ENCODE measurements around the gene NAALADL2. TPM values are rescaled to one million over a fixed set of nuclear protein-coding genes. Genes with fewer than 3 reads are reported as not detected.

The NAALADL2 gene
- polyA plus RNA-seq, 2 of the 4 experiments (the other 2 are of a cell fraction), result 0.09 to 0.28 TPM

DNA sequence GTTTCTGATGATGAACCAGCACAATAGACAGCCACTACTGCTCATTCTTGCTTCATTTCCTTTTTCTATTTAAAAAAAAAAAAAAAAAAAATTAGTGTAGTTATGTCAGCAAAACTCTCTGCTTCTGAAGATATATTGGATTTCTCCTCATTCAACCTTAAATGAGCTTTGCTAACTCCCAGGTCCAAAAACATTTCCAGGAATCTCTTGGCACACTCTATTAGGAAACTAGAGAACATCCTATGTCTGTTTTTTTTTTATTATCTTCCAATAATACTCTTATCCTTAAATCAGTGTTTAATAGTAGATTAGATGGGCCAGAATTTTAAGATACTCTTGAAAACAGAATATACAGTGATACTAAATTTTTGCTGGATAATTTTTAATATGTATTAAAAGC, 398.0 kb downstream of the NAALADL2 start (continued):
- TF ChIP-seq ELK1 (IDR thresholded peaks at IDR 0.05; ENCODE audit: low read depth, low read length), result no peak
- TF ChIP-seq, protein P1, sequence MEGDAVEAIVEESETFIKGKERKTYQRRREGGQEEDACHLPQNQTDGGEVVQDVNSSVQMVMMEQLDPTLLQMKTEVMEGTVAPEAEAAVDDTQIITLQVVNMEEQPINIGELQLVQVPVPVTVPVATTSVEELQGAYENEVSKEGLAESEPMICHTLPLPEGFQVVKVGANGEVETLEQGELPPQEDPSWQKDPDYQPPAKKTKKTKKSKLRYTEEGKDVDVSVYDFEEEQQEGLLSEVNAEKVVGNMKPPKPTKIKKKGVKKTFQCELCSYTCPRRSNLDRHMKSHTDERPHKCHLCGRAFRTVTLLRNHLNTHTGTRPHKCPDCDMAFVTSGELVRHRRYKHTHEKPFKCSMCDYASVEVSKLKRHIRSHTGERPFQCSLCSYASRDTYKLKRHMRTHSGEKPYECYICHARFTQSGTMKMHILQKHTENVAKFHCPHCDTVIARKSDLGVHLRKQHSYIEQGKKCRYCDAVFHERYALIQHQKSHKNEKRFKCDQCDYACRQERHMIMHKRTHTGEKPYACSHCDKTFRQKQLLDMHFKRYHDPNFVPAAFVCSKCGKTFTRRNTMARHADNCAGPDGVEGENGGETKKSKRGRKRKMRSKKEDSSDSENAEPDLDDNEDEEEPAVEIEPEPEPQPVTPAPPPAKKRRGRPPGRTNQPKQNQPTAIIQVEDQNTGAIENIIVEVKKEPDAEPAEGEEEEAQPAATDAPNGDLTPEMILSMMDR (IDR thresholded peaks at IDR 0.05), result no peak
- no peak for TF ChIP-seq ZFP36 (IDR thresholded peaks at IDR 0.05; ENCODE audit: borderline replicate concordance, partially characterized antibody)
- TF ChIP-seq HOXB13 (CRISPR knock-in tag; IDR thresholded peaks at IDR 0.05; ENCODE audit: low read depth), result no peak

DNA sequence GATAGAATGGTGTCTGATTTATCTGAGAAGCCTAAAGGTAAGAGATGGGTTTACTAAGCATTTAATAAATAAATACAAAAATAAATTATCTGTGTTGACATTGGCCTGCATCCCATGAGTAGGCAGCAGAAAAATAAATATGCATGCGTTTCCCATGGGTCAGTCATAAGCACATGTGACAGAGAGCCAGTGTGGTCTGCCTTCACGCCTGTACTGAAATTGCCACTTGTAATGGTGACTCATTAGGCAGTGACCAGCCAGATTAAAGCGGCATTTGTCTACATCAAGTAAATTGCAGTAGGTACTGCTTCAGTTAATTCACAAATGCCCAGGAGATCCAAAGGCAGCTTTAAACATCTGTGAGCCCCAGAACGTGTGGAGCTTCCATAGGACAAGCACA, 399.6 kb downstream of the NAALADL2 start:
- ATAC-seq (no peak), FAIRE-seq (no peak), DNase-seq (ENCODE audit: low read depth in 1 of 2, low spot score in 1 of 2) (peak in 1 of 2 experiments; percentile 1)
- Histone ChIP-seq H3K4me2 (no peak overlapping the region), H3K4me3 (no peak overlapping the region), H3K9me3 (no peaks in the 10 kb centered on the region), H3K27ac (no peak overlapping the region), H3K4me1 (peaks cover 3% of the 10 kb centered on the region; the same call in 1 of the 3 replicates)
- 52% methylated on average over 4 of the region's 4 CpGs for WGBS (ENCODE audit: missing lambda C conversion rate)
- ChIA-PET POLR2A (no interaction called here), CTCF (no interaction called here)
- TF ChIP-seq FOXS1 (CRISPR knock-in tag; IDR thresholded peaks at IDR 0.05), result no peak
- no peak for TF ChIP-seq NPAS2 (CRISPR knock-in tag; IDR thresholded peaks at IDR 0.05; ENCODE audit: borderline replicate concordance)
- TF ChIP-seq, protein P2, sequence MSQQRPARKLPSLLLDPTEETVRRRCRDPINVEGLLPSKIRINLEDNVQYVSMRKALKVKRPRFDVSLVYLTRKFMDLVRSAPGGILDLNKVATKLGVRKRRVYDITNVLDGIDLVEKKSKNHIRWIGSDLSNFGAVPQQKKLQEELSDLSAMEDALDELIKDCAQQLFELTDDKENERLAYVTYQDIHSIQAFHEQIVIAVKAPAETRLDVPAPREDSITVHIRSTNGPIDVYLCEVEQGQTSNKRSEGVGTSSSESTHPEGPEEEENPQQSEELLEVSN (IDR thresholded peaks at IDR 0.05; ENCODE audit: borderline replicate concordance, low read depth), result no peak
- no peak for TF ChIP-seq POLR2A (IDR thresholded peaks at IDR 0.05; ENCODE audit: low read length)
- TF ChIP-seq, protein P3, sequence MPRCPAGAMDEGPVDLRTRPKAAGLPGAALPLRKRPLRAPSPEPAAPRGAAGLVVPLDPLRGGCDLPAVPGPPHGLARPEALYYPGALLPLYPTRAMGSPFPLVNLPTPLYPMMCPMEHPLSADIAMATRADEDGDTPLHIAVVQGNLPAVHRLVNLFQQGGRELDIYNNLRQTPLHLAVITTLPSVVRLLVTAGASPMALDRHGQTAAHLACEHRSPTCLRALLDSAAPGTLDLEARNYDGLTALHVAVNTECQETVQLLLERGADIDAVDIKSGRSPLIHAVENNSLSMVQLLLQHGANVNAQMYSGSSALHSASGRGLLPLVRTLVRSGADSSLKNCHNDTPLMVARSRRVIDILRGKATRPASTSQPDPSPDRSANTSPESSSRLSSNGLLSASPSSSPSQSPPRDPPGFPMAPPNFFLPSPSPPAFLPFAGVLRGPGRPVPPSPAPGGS (IDR thresholded peaks at IDR 0.05), result no peak
- TF ChIP-seq HOXA7 (CRISPR knock-in tag; IDR thresholded peaks at IDR 0.05), result no peak
- no peak for TF ChIP-seq JUNB (IDR thresholded peaks at IDR 0.05)
- TF ChIP-seq EHMT2 (IDR thresholded peaks at IDR 0.05; ENCODE audit: low read depth), result no peak
- TF ChIP-seq FOSL2 (IDR thresholded peaks at IDR 0.05), result no peak
- no peak for TF ChIP-seq FOSL2 (CRISPR knock-in tag; IDR thresholded peaks at IDR 0.05)
- no peak for TF ChIP-seq ATOH8 (CRISPR knock-in tag; IDR thresholded peaks at IDR 0.05; ENCODE audit: low read depth)
- no peak for TF ChIP-seq ZNF302 (CRISPR knock-in tag; IDR thresholded peaks at IDR 0.05)
- TF ChIP-seq EHF (CRISPR knock-in tag; IDR thresholded peaks at IDR 0.05), result no peak
- no peak for TF ChIP-seq CBX2 (IDR thresholded peaks at IDR 0.05; ENCODE audit: borderline replicate concordance, low read depth)

- FAIRE-seq (no peak), DNase-seq (ENCODE audit: low read depth in 1 of 2, low spot score in 1 of 2) (no peak)
- POLR2A ChIA-PET, result no interaction called here
Observed at GRCh38 chr3:175260145-175260794, 401.1 kb downstream of the NAALADL2 start.

More at GRCh38 chr3:175260145-175260794, 401.1 kb downstream of the NAALADL2 start:
- no peaks in the 10 kb centered on the region for H3K9me3 ChIP-seq
- ATAC-seq, result no peak
- 22% methylated on average over 3 of the region's 3 CpGs for WGBS (ENCODE audit: missing lambda C conversion rate)
- no peak overlapping the region for H3K4me3 ChIP-seq
- CTCF ChIA-PET, result no interaction called here
- no peak overlapping the region for H3K27ac ChIP-seq
- TF ChIP-seq, protein P4, sequence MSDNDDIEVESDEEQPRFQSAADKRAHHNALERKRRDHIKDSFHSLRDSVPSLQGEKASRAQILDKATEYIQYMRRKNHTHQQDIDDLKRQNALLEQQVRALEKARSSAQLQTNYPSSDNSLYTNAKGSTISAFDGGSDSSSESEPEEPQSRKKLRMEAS (IDR thresholded peaks at IDR 0.05), result no peak
- no peak for TF ChIP-seq FOSB (CRISPR knock-in tag; IDR thresholded peaks at IDR 0.05)
- peaks cover 3% of the 10 kb centered on the region; the same call in 1 of the 3 replicates for H3K4me1 ChIP-seq
- 0 out of 3 replicates have a peak overlapping the region, but pooled peaks have one; percentile 32 for H3K4me2 ChIP-seq

Measured in A549 (cell line).